Adrenal gland (tissue), 12 donors: ENCODE data around the gene VEGFC. TPM values are rescaled to one million over a fixed set of nuclear protein-coding genes. Genes with fewer than 3 reads are reported as not detected.

Experiments
- DNase-seq, 7 donors: peaks; one replicate each; pipeline ENCODE4 v3.0.0-alpha.2; 2019 to 2020
- H3K27ac ChIP-seq, 5 donors: fragments of 200-600 bp; sonication (generic) in 4 of 5; 1 replicate in 3 of 5; 2 replicates in 2 of 5; pipeline versions ENCODE4 v1.5.1 to v1.8.0; 2016 to 2020; ENCODE audit warnings: mild to moderate bottlenecking in 1 of 5
- H3K27me3 ChIP-seq: fragments of 200-600 bp; 2 replicates; pipeline ENCODE4 v1.8.0; 2021
- H3K36me3 ChIP-seq, 2 donors: fragments of 200-600 bp; replicated peaks in 1 of 2; 1 replicate in 1 of 2; 2 replicates in 1 of 2; pipeline versions ENCODE4 v1.5.1 to v1.8.0; 2018 to 2022
- H3K4me1 ChIP-seq, 2 donors: fragments of 200-600 bp; replicated peaks in 1 of 2; 1 replicate in 1 of 2; 2 replicates in 1 of 2; pipeline versions ENCODE4 v1.5.1 to v1.8.0; 2018 to 2021
- H3K4me3 ChIP-seq, 4 donors: fragments of 200-600 bp; sonication (generic) in 3 of 4; one replicate each; pipeline ENCODE4 v1.5.1; 2016 to 2018
- H3K9me3 ChIP-seq, 3 donors: fragments of 200-600 bp; sonication (generic) in 1 of 3; replicated peaks in 1 of 3; 1 replicate in 2 of 3; 2 replicates in 1 of 3; pipeline versions ENCODE4 v1.5.1 to v1.8.0; 2016 to 2021
- POLR2A ChIP-seq, 2 donors: fragments of 450-650 bp; IDR thresholded peaks; one replicate each; pipeline ENCODE4 v1.6.1; 2017; ENCODE audit warnings: antibody characterized with exemption in 2 of 2, mild to moderate bottlenecking in 2 of 2, moderate library complexity in 1 of 2
- WGBS, 4 donors: extraction: QIAGEN DNeasy Blood & Tissue Kit in 2 of 4; methylation state at CpG; one replicate each; pipeline versions ENCODE4 v1.1.5 to v1.1.7; 2013 to 2017; 5-methylcytosine and 5-hydroxymethylcytosine counted together
- intact Hi-C, 2 donors: fragments of 100-400 bp; cut with DNase I; formaldehyde crosslinking; loops; one replicate each; pipeline versions ENCODE4 v1.14.1 to v1.15.0; 2022 to 2023
- polyA plus RNA-seq, 3 donors: library from polyadenylated mRNA; stranded (reverse); fragments of 200-250 nt in 2 of 3; fragments of 350-450 nt in 1 of 3; fragmentation: Illumina TruSeq in 1 of 3; extraction: RNeasy Lipid Tissue Mini Kit (QIAGEN cat#74804) in 1 of 3; gene quantifications; one replicate each; pipeline ENCODE4 v1.2.3, GENCODE V29; 2013 to 2014
- total RNA-seq, 9 donors: library from RNA; depleted of rRNA in 4 of 9; stranded (reverse); fragments of >200 nt in 4 of 9; fragments of 120-200 nt in 1 of 9; fragmentation: NEBNext Ultra II Directional in 1 of 9; extraction: Animal tissue kit (Norgen Biotek cat#: 25700) in 1 of 9; gene quantifications; one replicate each; pipeline versions ENCODE4 v1.1.0 to v1.2.4, GENCODE V29; 2013 to 2023
- TF ChIP-seq, protein P1 (sequence below), 6 experiments: fragments of 450-650 bp in 4 of 6; fragments of 200-600 bp in 2 of 6; sonication (generic) in 1 of 6; IDR thresholded peaks; 1 replicate in 5 of 6; 2 replicates in 1 of 6; pipeline versions ENCODE4 v1.5.1 to v1.8.0; 2016 to 2021; ENCODE audit warnings: antibody characterized with exemption in 6 of 6, mild to moderate bottlenecking in 2 of 6, moderate library complexity in 1 of 6
- donor health status: healthy with polysubstance abuse.
- donor health status: Bipolar disorder and iron deficiency.
- donor health status: DM: yes; HTN: yes; CAD: no.
- donor health status: DM: no; HTN: no; CAD: no.
- donor health status: DM: no; HTN: no; CAD: no.
- donor health status: DM: yes; HTN: yes; CAD: no.

VEGFC gene
- total and polyA plus RNA-seq, 12 donors = 2.9 to 30.7 (median 8.2) TPM

DNA sequence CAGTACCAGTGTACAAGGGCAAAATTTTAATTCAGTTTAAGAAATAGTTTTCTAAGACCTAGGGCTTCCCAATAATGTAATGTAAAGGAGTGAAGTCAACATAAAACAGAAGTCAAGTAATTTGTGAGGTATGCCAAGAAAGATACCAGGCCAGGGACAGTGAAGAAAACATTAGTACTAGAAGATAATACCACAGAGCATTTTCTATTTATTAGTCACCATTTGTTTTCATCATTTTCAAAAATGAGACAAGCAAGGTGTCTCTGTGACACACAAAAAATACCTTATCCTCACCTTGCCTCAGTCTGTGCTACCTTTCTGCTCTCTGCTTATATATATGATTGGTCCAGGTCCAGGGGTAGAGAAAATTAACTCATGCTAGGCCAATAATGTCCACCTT lies 46.8 kb downstream of the VEGFC start:
- no peaks in the 10 kb centered on the region for H3K9me3 ChIP-seq
- TF ChIP-seq, protein P1, sequence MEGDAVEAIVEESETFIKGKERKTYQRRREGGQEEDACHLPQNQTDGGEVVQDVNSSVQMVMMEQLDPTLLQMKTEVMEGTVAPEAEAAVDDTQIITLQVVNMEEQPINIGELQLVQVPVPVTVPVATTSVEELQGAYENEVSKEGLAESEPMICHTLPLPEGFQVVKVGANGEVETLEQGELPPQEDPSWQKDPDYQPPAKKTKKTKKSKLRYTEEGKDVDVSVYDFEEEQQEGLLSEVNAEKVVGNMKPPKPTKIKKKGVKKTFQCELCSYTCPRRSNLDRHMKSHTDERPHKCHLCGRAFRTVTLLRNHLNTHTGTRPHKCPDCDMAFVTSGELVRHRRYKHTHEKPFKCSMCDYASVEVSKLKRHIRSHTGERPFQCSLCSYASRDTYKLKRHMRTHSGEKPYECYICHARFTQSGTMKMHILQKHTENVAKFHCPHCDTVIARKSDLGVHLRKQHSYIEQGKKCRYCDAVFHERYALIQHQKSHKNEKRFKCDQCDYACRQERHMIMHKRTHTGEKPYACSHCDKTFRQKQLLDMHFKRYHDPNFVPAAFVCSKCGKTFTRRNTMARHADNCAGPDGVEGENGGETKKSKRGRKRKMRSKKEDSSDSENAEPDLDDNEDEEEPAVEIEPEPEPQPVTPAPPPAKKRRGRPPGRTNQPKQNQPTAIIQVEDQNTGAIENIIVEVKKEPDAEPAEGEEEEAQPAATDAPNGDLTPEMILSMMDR (IDR thresholded peaks at IDR 0.05) = no peak
- TF ChIP-seq POLR2A (IDR thresholded peaks at IDR 0.05) = no peak
- no peak overlapping the region for H3K27ac ChIP-seq
- intact Hi-C loops = no loop called here
- DNase-seq = no peak
- H3K4me1 ChIP-seq = peaks cover 0 to 7% of the 10 kb centered on the region in 2 donors
- no peak overlapping the region for H3K4me3 ChIP-seq
- H3K36me3 ChIP-seq = no peaks in the 10 kb centered on the region
- no peaks in the 10 kb centered on the region for H3K27me3 ChIP-seq

GRCh38 chr4:176744091-176744490 lies 48.6 kb downstream of the VEGFC start:
- Histone ChIP-seq H3K27me3 (no peaks in the 10 kb centered on the region), H3K4me1 (peaks cover 0 to 7% of the 10 kb centered on the region in 2 donors), H3K36me3 (no peaks in the 10 kb centered on the region), H3K4me3 (no peak overlapping the region), H3K9me3 (no peaks in the 10 kb centered on the region), H3K27ac (no peak overlapping the region)
- DNase-seq = no peak
- TF ChIP-seq, protein P1 (IDR thresholded peaks at IDR 0.05) = no peak
- no peak for TF ChIP-seq POLR2A (IDR thresholded peaks at IDR 0.05)
- intact Hi-C loops = no loop called here
- 74 to 89% (median 79%) methylated on average over 2 of the region's 2 CpGs for WGBS, 4 donors

DNA sequence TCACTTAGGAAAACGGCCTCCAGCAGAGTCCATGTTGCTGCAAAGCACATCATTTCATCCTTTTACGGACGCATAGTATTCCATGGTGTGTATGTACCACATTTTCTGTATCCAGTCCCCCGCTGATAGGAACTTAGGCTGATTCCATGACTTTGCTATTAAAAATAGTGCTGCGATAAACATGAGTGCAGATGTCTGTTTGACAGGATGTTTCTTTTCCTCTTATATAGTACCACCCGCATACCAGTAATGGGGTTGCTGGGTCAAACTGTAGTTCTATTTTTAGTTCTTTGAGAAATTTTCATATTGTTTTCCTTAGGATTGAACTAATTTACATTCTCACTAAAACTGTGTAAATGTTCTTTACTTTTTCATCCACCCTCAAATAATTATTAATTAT lies 50.5 kb downstream of the VEGFC start:
- intact Hi-C loops = no loop called here
- DNase-seq = no peak
- 80 to 93% (median 84%) methylated on average over 6 of the region's 6 CpGs for WGBS, 4 donors

GRCh38 chr4:176741253-176741652 lies 51.5 kb downstream of the VEGFC start:
- no peaks in the 10 kb centered on the region for H3K27me3 ChIP-seq

More for the DNA sequence above, 50.5 kb downstream of the VEGFC start:
- Histone ChIP-seq H3K27ac (no peak overlapping the region), H3K36me3 (no peaks in the 10 kb centered on the region), H3K9me3 (no peaks in the 10 kb centered on the region), H3K4me1 (peaks cover 0 to 7% of the 10 kb centered on the region in 2 donors), H3K27me3 (no peaks in the 10 kb centered on the region), H3K4me3 (no peak overlapping the region)
- TF ChIP-seq, protein P1 (IDR thresholded peaks at IDR 0.05) = no peak
- no peak for TF ChIP-seq POLR2A (IDR thresholded peaks at IDR 0.05)

More at GRCh38 chr4:176741253-176741652, 51.5 kb downstream of the VEGFC start:
- intact Hi-C loops = no loop called here
- no peak overlapping the region for H3K27ac ChIP-seq
- WGBS, 4 donors = 45 to 53% (median 49%) methylated on average over 4 of the region's 4 CpGs
- no peaks in the 10 kb centered on the region for H3K36me3 ChIP-seq
- H3K4me3 ChIP-seq = no peak overlapping the region
- TF ChIP-seq, protein P1 (IDR thresholded peaks at IDR 0.05) = no peak
- no peak for TF ChIP-seq POLR2A (IDR thresholded peaks at IDR 0.05)
- peaks cover 0 to 7% of the 10 kb centered on the region in 2 donors for H3K4me1 ChIP-seq
- H3K9me3 ChIP-seq = no peaks in the 10 kb centered on the region
- DNase-seq = no peak
